Measurements from ENCODE around the gene SMIM36.

- no peak for TF ChIP-seq EZH2 (IDR thresholded peaks at IDR 0.05)
- no peak for TF ChIP-seq FOXP2 (optimal IDR thresholded peaks at IDR 0.05; ENCODE audit: control extremely low read depth, extremely low read length, insufficient read depth)
- TF ChIP-seq POLR2AphosphoS5 (IDR thresholded peaks at IDR 0.05; ENCODE audit: borderline replicate concordance, low read depth, low read length), result no peak
Measured at GRCh38 chr17:55546481-55546880, 35.2 kb upstream of the SMIM36 start.
